Body of pancreas (tissue), 4 donors: ENCODE measurements around the gene TMEM132C. TPM values are rescaled to one million over a fixed set of nuclear protein-coding genes. Genes with fewer than 3 reads are reported as not detected.

Experiments
- ATAC-seq: fragments of 150-250 bp; one replicate; pipeline ENCODE4 v1.9.1; 2016
- DNase-seq, 4 donors: peaks; one replicate each; pipeline ENCODE4 v3.0.0-alpha.2; 2019
- H3K27ac ChIP-seq, 4 donors: fragments of 200-600 bp; sonication (generic); 1 replicate in 3 of 4; 2 replicates in 1 of 4; pipeline versions ENCODE4 v1.5.1 to v1.6.1; 2016 to 2019; ENCODE audit warnings: mild to moderate bottlenecking in 1 of 4, mixed read lengths in 1 of 4, moderate library complexity in 1 of 4
- H3K27me3 ChIP-seq, 2 donors: fragments of 200-600 bp; sonication (generic); one replicate each; pipeline ENCODE4 v1.6.0; 2016; ENCODE audit warnings: mild to moderate bottlenecking in 1 of 2
- H3K36me3 ChIP-seq, 2 donors: fragments of 200-600 bp; sonication (generic); replicated peaks in 1 of 2; 2 replicates each; pipeline ENCODE4 v1.5.1; 2016; ENCODE audit warnings: low read depth in 2 of 2; ENCODE audit not compliant: insufficient read depth in 1 of 2
- H3K4me1 ChIP-seq: fragments of 200-600 bp; sonication (generic); one replicate; pipeline ENCODE4 v1.6.0; 2016
- H3K4me3 ChIP-seq, 2 donors: fragments of 200-600 bp; sonication (generic); 1 replicate in 1 of 2; 2 replicates in 1 of 2; pipeline ENCODE4 v1.5.1; 2016 to 2019
- H3K9me3 ChIP-seq, 3 donors: fragments of 200-600 bp; sonication (generic); 1 replicate in 2 of 3; 2 replicates in 1 of 3; pipeline ENCODE4 v1.5.1; 2016
- CTCF ChIP-seq, 7 experiments: fragments of 450-650 bp in 4 of 7; fragments of 200-600 bp in 3 of 7; sonication (generic) in 3 of 7; IDR thresholded peaks; one replicate each; pipeline ENCODE4 v1.5.1; 2016 to 2019; ENCODE audit warnings: antibody characterized with exemption in 7 of 7
- POLR2A ChIP-seq, 3 donors: fragments of 450-650 bp; IDR thresholded peaks; one replicate each; pipeline ENCODE4 v1.6.1; 2016; ENCODE audit warnings: antibody characterized with exemption in 3 of 3, mild to moderate bottlenecking in 2 of 3
- WGBS, 2 donors: methylation state at CpG; one replicate each; pipeline ENCODE4 v1.1.5; 2017; 5-methylcytosine and 5-hydroxymethylcytosine counted together
- intact Hi-C: fragments of 100-400 bp; cut with DNase I; formaldehyde crosslinking; loops from one replicate; pipeline ENCODE4 v1.15.1; 2023
- total RNA-seq, 2 donors: library from RNA; depleted of rRNA; stranded (reverse); fragments of >200 nt; gene quantifications; one replicate each; pipeline ENCODE4 v1.1.0, GENCODE V29; 2016

The TMEM132C gene
- total RNA-seq, 2 donors from 2014 or later = 4.4 to 8.2 TPM

- H3K4me1 ChIP-seq = no peaks in the 10 kb centered on the region
- H3K4me3 ChIP-seq = no peak overlapping the region
- no peaks in the 10 kb centered on the region for H3K36me3 ChIP-seq
- 34 to 41% methylated on average over 7 of the region's 7 CpGs for WGBS, 2 donors
- intact Hi-C loops = no loop called here
- DNase-seq = no peak
- no peak for ATAC-seq
- no peaks in the 10 kb centered on the region for H3K27me3 ChIP-seq
- no peak for TF ChIP-seq POLR2A (IDR thresholded peaks at IDR 0.05)
- TF ChIP-seq CTCF (IDR thresholded peaks at IDR 0.05) = no peak
- no peak overlapping the region for H3K27ac ChIP-seq
- no peaks in the 10 kb centered on the region for H3K9me3 ChIP-seq
Observed at GRCh38 chr12:128326406-128326805, 59.4 kb downstream of the TMEM132C start.

GRCh38 chr12:128328961-128329360 lies 62.0 kb downstream of the TMEM132C start:
- WGBS, 2 donors = 78 to 79% methylated on average over 8 of the region's 8 CpGs
- intact Hi-C loops = no loop called here
- TF ChIP-seq CTCF (IDR thresholded peaks at IDR 0.05) = no peak
- no peak for TF ChIP-seq POLR2A (IDR thresholded peaks at IDR 0.05)
- Histone ChIP-seq H3K4me3 (no peak overlapping the region), H3K27me3 (no peaks in the 10 kb centered on the region), H3K36me3 (no peaks in the 10 kb centered on the region), H3K9me3 (no peaks in the 10 kb centered on the region), H3K27ac (no peak overlapping the region), H3K4me1 (no peaks in the 10 kb centered on the region)
- DNase-seq = no peak
- ATAC-seq = no peak

GRCh38 chr12:128336204-128337070 lies 69.5 kb downstream of the TMEM132C start:
- DNase-seq = no peak
- intact Hi-C loops = no loop called here
- no peak overlapping the region for H3K4me3 ChIP-seq

GRCh38 chr12:128337071-128337345 lies 70.0 kb downstream of the TMEM132C start:
- ATAC-seq (no peak), DNase-seq (no peak)
- H3K9me3 ChIP-seq = no peaks in the 10 kb centered on the region
- H3K4me1 ChIP-seq = peaks cover 29% of the 10 kb centered on the region
- no peak overlapping the region for H3K4me3 ChIP-seq
- H3K27me3 ChIP-seq = no peaks in the 10 kb centered on the region
- TF ChIP-seq CTCF (IDR thresholded peaks at IDR 0.05) (no peak), POLR2A (IDR thresholded peaks at IDR 0.05) (no peak)
- 18 to 22% methylated on average over 4 of the region's 4 CpGs for WGBS, 2 donors
- intact Hi-C loops = no loop called here
- no peaks in the 10 kb centered on the region for H3K36me3 ChIP-seq
- no peak overlapping the region for H3K27ac ChIP-seq

More at GRCh38 chr12:128336204-128337070, 69.5 kb downstream of the TMEM132C start:
- Histone ChIP-seq H3K9me3 (no peaks in the 10 kb centered on the region), H3K27me3 (no peaks in the 10 kb centered on the region), H3K4me1 (peaks cover 29% of the 10 kb centered on the region), H3K27ac (no peak overlapping the region), H3K36me3 (no peaks in the 10 kb centered on the region)
- no peak for ATAC-seq
- no peak for TF ChIP-seq POLR2A (IDR thresholded peaks at IDR 0.05)
- WGBS, 2 donors = 63 to 70% methylated on average over 3 of the region's 3 CpGs

GRCh38 chr12:128337431-128338170 lies 70.6 kb downstream of the TMEM132C start:
- Histone ChIP-seq H3K27me3 (no peaks in the 10 kb centered on the region), H3K27ac (no peak overlapping the region), H3K9me3 (no peaks in the 10 kb centered on the region), H3K36me3 (no peaks in the 10 kb centered on the region), H3K4me3 (no peak overlapping the region), H3K4me1 (peaks cover 29% of the 10 kb centered on the region)
- DNase-seq (no peak), ATAC-seq (no peak)
- intact Hi-C loops = no loop called here
- no peak for TF ChIP-seq POLR2A (IDR thresholded peaks at IDR 0.05)
- no peak for TF ChIP-seq CTCF (IDR thresholded peaks at IDR 0.05)
- 7 to 8% methylated on average over 10 of the region's 10 CpGs for WGBS, 2 donors
